ENCODE measurements around the gene ZNF512B.

- TF ChIP-seq, protein P1, sequence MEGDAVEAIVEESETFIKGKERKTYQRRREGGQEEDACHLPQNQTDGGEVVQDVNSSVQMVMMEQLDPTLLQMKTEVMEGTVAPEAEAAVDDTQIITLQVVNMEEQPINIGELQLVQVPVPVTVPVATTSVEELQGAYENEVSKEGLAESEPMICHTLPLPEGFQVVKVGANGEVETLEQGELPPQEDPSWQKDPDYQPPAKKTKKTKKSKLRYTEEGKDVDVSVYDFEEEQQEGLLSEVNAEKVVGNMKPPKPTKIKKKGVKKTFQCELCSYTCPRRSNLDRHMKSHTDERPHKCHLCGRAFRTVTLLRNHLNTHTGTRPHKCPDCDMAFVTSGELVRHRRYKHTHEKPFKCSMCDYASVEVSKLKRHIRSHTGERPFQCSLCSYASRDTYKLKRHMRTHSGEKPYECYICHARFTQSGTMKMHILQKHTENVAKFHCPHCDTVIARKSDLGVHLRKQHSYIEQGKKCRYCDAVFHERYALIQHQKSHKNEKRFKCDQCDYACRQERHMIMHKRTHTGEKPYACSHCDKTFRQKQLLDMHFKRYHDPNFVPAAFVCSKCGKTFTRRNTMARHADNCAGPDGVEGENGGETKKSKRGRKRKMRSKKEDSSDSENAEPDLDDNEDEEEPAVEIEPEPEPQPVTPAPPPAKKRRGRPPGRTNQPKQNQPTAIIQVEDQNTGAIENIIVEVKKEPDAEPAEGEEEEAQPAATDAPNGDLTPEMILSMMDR (tag by site-specific recombination; IDR thresholded peaks at IDR 0.05): no peak
- TF ChIP-seq ZNF48 (tag by site-specific recombination; IDR thresholded peaks at IDR 0.05) (no peak), GLI4 (tag by site-specific recombination; IDR thresholded peaks at IDR 0.05) (no peak), ZNF10 (tag by site-specific recombination; IDR thresholded peaks at IDR 0.05) (no peak), MYNN (tag by site-specific recombination; IDR thresholded peaks at IDR 0.05; ENCODE audit: borderline replicate concordance) (no peak), ZNF24 (tag by site-specific recombination; IDR thresholded peaks at IDR 0.05) (no peak)
Observed at GRCh38 chr20:63957690-63958441, 11.9 kb downstream of the ZNF512B start.

Data from HEK293 (cell line).